Gastroesophageal sphincter (tissue), 3 donors: ENCODE measurements around the gene BCL2L12.

Experiments used
- EP300 ChIP-seq: sonication (generic); formaldehyde crosslinking; IDR thresholded peaks from one replicate; pipeline ENCODE4 v1.6.1; 2017; ENCODE audit warnings: antibody characterized with exemption, mild to moderate bottlenecking
- POLR2A ChIP-seq, 2 donors: fragments of 450-650 bp; IDR thresholded peaks; one replicate each; pipeline ENCODE4 v1.6.1; 2017; ENCODE audit warnings: antibody characterized with exemption in 2 of 2, mild to moderate bottlenecking in 2 of 2, moderate library complexity in 1 of 2
- POLR2AphosphoS5 ChIP-seq: sonication (generic); formaldehyde crosslinking; IDR thresholded peaks from one replicate; pipeline ENCODE4 v1.6.1; 2017; ENCODE audit warnings: antibody characterized with exemption
- TF ChIP-seq, protein P1 (sequence below), 4 experiments: fragments of 200-600 bp in 2 of 4; fragments of 450-650 bp in 2 of 4; sonication (generic) in 1 of 4; IDR thresholded peaks; one replicate each; pipeline ENCODE4 v1.5.1; 2017 to 2019; ENCODE audit warnings: antibody characterized with exemption in 4 of 4, mild to moderate bottlenecking in 2 of 4, moderate library complexity in 2 of 4

DNA sequence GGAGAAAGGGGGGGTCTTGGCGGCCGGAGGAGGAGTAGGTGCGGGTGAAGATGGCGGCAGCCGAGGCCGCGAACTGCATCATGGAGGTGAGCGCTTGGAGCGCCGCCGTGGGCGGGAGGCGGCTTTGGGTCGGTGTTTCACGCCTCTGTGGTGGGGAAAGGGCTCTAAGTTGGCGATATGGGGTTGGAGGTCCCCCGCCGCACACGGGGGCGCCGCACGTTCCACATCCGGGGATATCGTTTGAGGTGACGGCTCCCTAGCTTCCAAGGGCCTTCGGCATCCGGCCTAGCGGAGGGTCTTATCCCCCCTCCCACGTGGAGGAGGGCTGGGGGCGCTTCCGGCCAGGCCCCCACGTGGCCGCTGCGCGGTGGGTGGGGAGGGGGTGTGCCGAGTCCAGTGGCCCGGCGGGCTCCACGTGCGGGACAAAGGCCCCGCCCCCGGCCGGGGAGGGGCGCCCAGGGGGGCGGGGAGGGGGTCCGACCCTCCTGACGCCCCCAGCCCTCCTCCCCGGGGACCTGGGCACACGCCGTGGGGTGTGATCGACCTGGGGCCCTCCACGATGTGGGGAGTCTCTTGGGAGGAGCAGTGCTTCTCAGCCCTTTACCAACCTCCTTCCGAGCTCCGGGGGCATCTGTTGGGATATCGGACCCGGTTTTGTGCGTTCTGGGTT is 11.6 kb downstream of the BCL2L12 start, which contains the start of gene PRMT1:
- TF ChIP-seq POLR2A (IDR thresholded peaks at IDR 0.05) (peak; percentile 48 to 72), POLR2AphosphoS5 (peak; percentile 26), EP300 (no peak)
- TF ChIP-seq, protein P1, sequence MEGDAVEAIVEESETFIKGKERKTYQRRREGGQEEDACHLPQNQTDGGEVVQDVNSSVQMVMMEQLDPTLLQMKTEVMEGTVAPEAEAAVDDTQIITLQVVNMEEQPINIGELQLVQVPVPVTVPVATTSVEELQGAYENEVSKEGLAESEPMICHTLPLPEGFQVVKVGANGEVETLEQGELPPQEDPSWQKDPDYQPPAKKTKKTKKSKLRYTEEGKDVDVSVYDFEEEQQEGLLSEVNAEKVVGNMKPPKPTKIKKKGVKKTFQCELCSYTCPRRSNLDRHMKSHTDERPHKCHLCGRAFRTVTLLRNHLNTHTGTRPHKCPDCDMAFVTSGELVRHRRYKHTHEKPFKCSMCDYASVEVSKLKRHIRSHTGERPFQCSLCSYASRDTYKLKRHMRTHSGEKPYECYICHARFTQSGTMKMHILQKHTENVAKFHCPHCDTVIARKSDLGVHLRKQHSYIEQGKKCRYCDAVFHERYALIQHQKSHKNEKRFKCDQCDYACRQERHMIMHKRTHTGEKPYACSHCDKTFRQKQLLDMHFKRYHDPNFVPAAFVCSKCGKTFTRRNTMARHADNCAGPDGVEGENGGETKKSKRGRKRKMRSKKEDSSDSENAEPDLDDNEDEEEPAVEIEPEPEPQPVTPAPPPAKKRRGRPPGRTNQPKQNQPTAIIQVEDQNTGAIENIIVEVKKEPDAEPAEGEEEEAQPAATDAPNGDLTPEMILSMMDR (IDR thresholded peaks at IDR 0.05): peak in 1 of 4 experiments; percentile 10
